HTR-8/SVneo (cell line): ENCODE measurements around the gene STT3B.

Experiments
- DNase-seq: peaks from one replicate; pipeline ENCODE4 v3.0.0; 2011; ENCODE audit warnings: low spot score, mixed read lengths; ENCODE audit not compliant: insufficient read length
- FAIRE-seq: peaks from 2 replicates; lab custom pipeline; 2011; peaks lifted over from hg19 to GRCh38; lab: Jason Lieb, UNC

Gene STT3B

GRCh38 chr3:31629054-31629453 is 96.3 kb downstream of the STT3B start:
- DNase-seq = no peak
- no peak for FAIRE-seq

- FAIRE-seq (no peak), DNase-seq (no peak)
These were observed 101.8 kb downstream of the STT3B start for GRCh38 chr3:31634476-31634875.

GRCh38 chr3:31635545-31635944 is 102.8 kb downstream of the STT3B start:
- DNase-seq (no peak), FAIRE-seq (no peak)

GRCh38 chr3:31636049-31636448 is 103.3 kb downstream of the STT3B start:
- FAIRE-seq (no peak), DNase-seq (no peak)

- DNase-seq = no peak
- FAIRE-seq = no peak
These were observed 104.1 kb downstream of the STT3B start for GRCh38 chr3:31636694-31637442.

- DNase-seq (no peak), FAIRE-seq (no peak)
These were observed 107.1 kb downstream of the STT3B start for GRCh38 chr3:31639828-31640227.

- DNase-seq = no peak
- no peak for FAIRE-seq
These were observed 112.5 kb downstream of the STT3B start for GRCh38 chr3:31645256-31645655.

GRCh38 chr3:31648286-31648968 is 115.7 kb downstream of the STT3B start:
- FAIRE-seq (no peak), DNase-seq (no peak)

GRCh38 chr3:31652296-31652695 is 119.6 kb downstream of the STT3B start:
- no peak for FAIRE-seq
- no peak for DNase-seq

GRCh38 chr3:31653464-31653863 is 120.7 kb downstream of the STT3B start:
- DNase-seq = no peak

GRCh38 chr3:31654998-31655397 is 122.3 kb downstream of the STT3B start:
- DNase-seq (no peak), FAIRE-seq (no peak)

More at GRCh38 chr3:31653464-31653863, 120.7 kb downstream of the STT3B start:
- no peak for FAIRE-seq

GRCh38 chr3:31659246-31659645 is 126.5 kb downstream of the STT3B start:
- DNase-seq (no peak), FAIRE-seq (no peak)

GRCh38 chr3:31661286-31661685 is 128.6 kb downstream of the STT3B start:
- no peak for DNase-seq
- no peak for FAIRE-seq

- no peak for DNase-seq
- FAIRE-seq = no peak
These were observed 129.4 kb downstream of the STT3B start for GRCh38 chr3:31661993-31662670.

- DNase-seq (no peak), FAIRE-seq (no peak)
These were observed 131.3 kb downstream of the STT3B start for GRCh38 chr3:31664031-31664430.

- DNase-seq = no peak
These were observed 134.9 kb downstream of the STT3B start for GRCh38 chr3:31667582-31667981.

GRCh38 chr3:31668242-31668641 is 135.5 kb downstream of the STT3B start:
- FAIRE-seq (no peak), DNase-seq (no peak)

More at GRCh38 chr3:31667582-31667981, 134.9 kb downstream of the STT3B start:
- FAIRE-seq = no peak

- DNase-seq = no peak
- FAIRE-seq = no peak
These were observed 137.4 kb downstream of the STT3B start for GRCh38 chr3:31670136-31670535.

GRCh38 chr3:31670722-31671121 is 138.0 kb downstream of the STT3B start:
- DNase-seq (no peak), FAIRE-seq (no peak)

- no peak for FAIRE-seq
- no peak for DNase-seq
These were observed 138.7 kb downstream of the STT3B start for GRCh38 chr3:31671451-31671850.

- DNase-seq (no peak), FAIRE-seq (no peak)
These were observed 139.3 kb downstream of the STT3B start for GRCh38 chr3:31671976-31672375.
